ENCODE measurements around the gene KRTAP5-3.
A peak's percentile ranks its signal among the peaks of the same experiment; 100 is the strongest.
"Not testable (repeated sequence)": the region's sequence is repeated elsewhere in the genome, so short reads cannot be mapped to it uniquely, and the experiment has no call there.

Gene KRTAP5-3

GRCh38 chr11:1608363-1608762 lies at the start of gene KRTAP5-3:
TSS of gene KRTAP5-3 (minus strand) at chr11:1608463. CDS start at chr11:1608385, 78 bp downstream.
- no peak for DNase-seq (ENCODE audit: low spot score)

- DNase-seq (ENCODE audit: low spot score) = no peak
These were observed 48.4 kb upstream of the KRTAP5-3 start for GRCh38 chr11:1656670-1657069.

GRCh38 chr11:1656061-1656441 lies 47.8 kb upstream of the KRTAP5-3 start:
- DNase-seq (ENCODE audit: low spot score) = no peak

- no peak for DNase-seq (ENCODE audit: low spot score)
These were observed 47.2 kb upstream of the KRTAP5-3 start for GRCh38 chr11:1655168-1656060.

GRCh38 chr11:1654388-1655167 lies 46.3 kb upstream of the KRTAP5-3 start:
- no peak for DNase-seq (ENCODE audit: low spot score)

GRCh38 chr11:1653541-1654387 lies 45.5 kb upstream of the KRTAP5-3 start:
- no peak for DNase-seq (ENCODE audit: low spot score)

- peak; percentile 71 for DNase-seq (ENCODE audit: low spot score)
These were observed 44.7 kb upstream of the KRTAP5-3 start for GRCh38 chr11:1652771-1653540.

GRCh38 chr11:1652442-1652770 lies 44.1 kb upstream of the KRTAP5-3 start:
- DNase-seq (ENCODE audit: low spot score) = no peak

- DNase-seq (ENCODE audit: low spot score) = no peak
These were observed 43.8 kb upstream of the KRTAP5-3 start for GRCh38 chr11:1652026-1652425.

- DNase-seq (ENCODE audit: low spot score) = no peak
These were observed 43.2 kb upstream of the KRTAP5-3 start for GRCh38 chr11:1651411-1651980.

GRCh38 chr11:1650918-1651262 lies 42.6 kb upstream of the KRTAP5-3 start:
- no peak for DNase-seq (ENCODE audit: low spot score)

GRCh38 chr11:1650034-1650917 lies 42.0 kb upstream of the KRTAP5-3 start:
- no peak for DNase-seq (ENCODE audit: low spot score)

- DNase-seq (ENCODE audit: low spot score) = no peak
These were observed 40.6 kb upstream of the KRTAP5-3 start for GRCh38 chr11:1648653-1649420.

GRCh38 chr11:1647901-1648652 lies 39.8 kb upstream of the KRTAP5-3 start:
- DNase-seq (ENCODE audit: low spot score) = no peak

- DNase-seq (ENCODE audit: low spot score) = not testable (repeated sequence)
These were observed 38.3 kb upstream of the KRTAP5-3 start for GRCh38 chr11:1646540-1646939.

- DNase-seq (ENCODE audit: low spot score) = no peak
These were observed 37.1 kb upstream of the KRTAP5-3 start for GRCh38 chr11:1645357-1645821.

GRCh38 chr11:1644601-1645356 lies 36.5 kb upstream of the KRTAP5-3 start:
- no peak for DNase-seq (ENCODE audit: low spot score)

GRCh38 chr11:1643146-1643690 lies 35.0 kb upstream of the KRTAP5-3 start:
- DNase-seq (ENCODE audit: low spot score) = no peak
